ENCODE measurements around the gene LMTK2.

LMTK2 gene

DNA sequence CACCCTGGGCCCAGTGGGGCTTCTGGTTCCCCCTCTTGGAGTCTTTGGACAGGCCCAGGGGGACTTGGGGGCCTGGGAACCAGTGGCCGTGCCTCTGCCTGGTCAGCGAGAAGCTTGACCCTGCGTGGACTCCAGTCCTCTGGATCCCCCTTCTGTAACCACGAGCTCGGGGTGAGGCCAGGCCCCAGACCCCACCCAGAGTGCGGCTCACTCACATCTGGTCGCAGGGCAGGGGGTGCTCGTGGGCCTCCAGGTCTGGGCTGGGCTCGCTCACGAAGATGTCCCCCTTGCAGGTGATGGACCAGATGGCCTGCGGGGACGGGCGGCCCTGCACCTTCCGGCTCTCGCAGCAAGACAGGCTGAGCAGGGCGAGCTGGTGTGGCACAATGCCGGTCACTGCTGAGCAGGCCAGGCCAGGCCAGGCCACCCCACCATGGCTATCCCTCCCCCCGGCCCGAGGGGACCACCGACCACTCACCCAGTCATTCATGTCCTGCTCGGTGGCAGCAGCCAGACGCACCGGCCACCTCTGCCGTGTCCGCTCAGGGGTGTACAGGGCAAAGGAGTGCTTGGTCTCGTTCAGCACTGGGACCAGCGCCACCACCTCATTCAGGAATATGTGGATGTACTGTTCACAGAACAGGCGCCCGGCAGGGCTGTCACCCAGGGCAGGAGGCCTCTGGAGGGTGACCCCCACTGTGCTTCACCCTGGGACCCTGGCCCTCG lies 124.2 kb downstream of the LMTK2 start:
- POLR2A ChIA-PET = no interaction called here
- Histone ChIP-seq H3K27ac (ENCODE audit: insufficient read depth in 1 of 2, low read depth in 1 of 2, low read length in 2 of 2, poor library complexity in 1 of 2, severe bottlenecking in 2 of 2) (no peak overlapping the region), H3K4me3 (ENCODE audit: control insufficient read depth in 1 of 7, extremely low read depth in 1 of 7, insufficient read depth in 4 of 7, low read depth in 2 of 7, low read length in 6 of 7) (no peak overlapping the region), H3K9me3 (ENCODE audit: control extremely low read depth in 1 of 5, control insufficient read depth in 4 of 5, insufficient read depth in 2 of 5, low read depth in 1 of 5, low read length in 4 of 5) (no peaks in the 10 kb centered on the region), H3K4me1 (ENCODE audit: control extremely low read depth in 1 of 4, control insufficient read depth in 4 of 4, insufficient read depth in 4 of 4, low read length in 3 of 4) (no peaks in the 10 kb centered on the region), H3K36me3 (ENCODE audit: control insufficient read depth in 4 of 4, insufficient read depth in 4 of 4, low read length in 3 of 4) (peaks cover 0 to 21% (median 3%) of the 10 kb centered on the region in 4 experiments), H3K27me3 (replicated peaks in 2 of 5; ENCODE audit: control insufficient read depth in 4 of 5, insufficient read depth in 5 of 5, low read length in 4 of 5) (no peaks in the 10 kb centered on the region)
- 96% methylated on average over 28 of the region's 30 CpGs for WGBS (ENCODE audit: insufficient coverage)
- CTCF ChIA-PET = no interaction called here
- no peak for DNase-seq

GRCh38 chr7:98231493-98232262 lies 125.0 kb downstream of the LMTK2 start:
- no peak for DNase-seq
- no peaks in the 10 kb centered on the region for H3K9me3 ChIP-seq (ENCODE audit: control extremely low read depth in 1 of 5, control insufficient read depth in 4 of 5, insufficient read depth in 2 of 5, low read depth in 1 of 5, low read length in 4 of 5)
- no peaks in the 10 kb centered on the region for H3K27me3 ChIP-seq (replicated peaks in 2 of 5; ENCODE audit: control insufficient read depth in 4 of 5, insufficient read depth in 5 of 5, low read length in 4 of 5)
- peaks cover 0 to 17% (median 3%) of the 10 kb centered on the region in 4 experiments for H3K36me3 ChIP-seq (ENCODE audit: control insufficient read depth in 4 of 4, insufficient read depth in 4 of 4, low read length in 3 of 4)
- H3K4me3 ChIP-seq (ENCODE audit: control insufficient read depth in 1 of 7, extremely low read depth in 1 of 7, insufficient read depth in 4 of 7, low read depth in 2 of 7, low read length in 6 of 7) = no peak overlapping the region
- 97% methylated on average over 17 of the region's 25 CpGs for WGBS (ENCODE audit: insufficient coverage)
- H3K27ac ChIP-seq (ENCODE audit: insufficient read depth in 1 of 2, low read depth in 1 of 2, low read length in 2 of 2, poor library complexity in 1 of 2, severe bottlenecking in 2 of 2) = no peak overlapping the region
- H3K4me1 ChIP-seq (ENCODE audit: control extremely low read depth in 1 of 4, control insufficient read depth in 4 of 4, insufficient read depth in 4 of 4, low read length in 3 of 4) = no peaks in the 10 kb centered on the region
- ChIA-PET POLR2A (no interaction called here), CTCF (no interaction called here)

DNA sequence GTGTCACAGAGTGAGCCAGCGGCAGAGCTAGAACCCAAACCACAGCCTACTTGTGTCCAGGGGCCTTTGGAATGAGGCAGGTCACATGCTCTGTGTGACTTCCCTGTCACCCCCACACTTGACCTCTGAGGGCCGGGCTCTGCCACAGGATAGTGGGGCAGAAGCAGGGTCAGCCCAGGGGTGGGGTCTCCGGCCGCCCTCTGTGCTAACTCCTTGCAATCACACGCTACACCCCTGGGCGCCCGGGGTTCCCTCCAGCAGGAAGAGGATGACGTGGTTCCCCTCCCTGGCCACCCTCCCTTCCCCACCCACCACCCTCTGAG lies 125.6 kb downstream of the LMTK2 start:
- POLR2A ChIA-PET = no interaction called here

GRCh38 chr7:98232799-98233198 lies 126.1 kb downstream of the LMTK2 start:
- peaks cover 0 to 17% (median 3%) of the 10 kb centered on the region in 4 experiments for H3K36me3 ChIP-seq (ENCODE audit: control insufficient read depth in 4 of 4, insufficient read depth in 4 of 4, low read length in 3 of 4)

More for the DNA sequence above, 125.6 kb downstream of the LMTK2 start:
- 100% methylated on average over 4 of the region's 8 CpGs for WGBS (ENCODE audit: insufficient coverage)
- CTCF ChIA-PET = no interaction called here
- no peak for DNase-seq
- Histone ChIP-seq H3K27me3 (replicated peaks in 2 of 5; ENCODE audit: control insufficient read depth in 4 of 5, insufficient read depth in 5 of 5, low read length in 4 of 5) (no peaks in the 10 kb centered on the region), H3K27ac (ENCODE audit: insufficient read depth in 1 of 2, low read depth in 1 of 2, low read length in 2 of 2, poor library complexity in 1 of 2, severe bottlenecking in 2 of 2) (no peak overlapping the region), H3K9me3 (ENCODE audit: control extremely low read depth in 1 of 5, control insufficient read depth in 4 of 5, insufficient read depth in 2 of 5, low read depth in 1 of 5, low read length in 4 of 5) (no peaks in the 10 kb centered on the region), H3K4me3 (ENCODE audit: control insufficient read depth in 1 of 7, extremely low read depth in 1 of 7, insufficient read depth in 4 of 7, low read depth in 2 of 7, low read length in 6 of 7) (no peak overlapping the region), H3K36me3 (ENCODE audit: control insufficient read depth in 4 of 4, insufficient read depth in 4 of 4, low read length in 3 of 4) (peaks cover 0 to 19% (median 3%) of the 10 kb centered on the region in 4 experiments), H3K4me1 (ENCODE audit: control extremely low read depth in 1 of 4, control insufficient read depth in 4 of 4, insufficient read depth in 4 of 4, low read length in 3 of 4) (no peaks in the 10 kb centered on the region)

GRCh38 chr7:98233219-98234070 lies 126.8 kb downstream of the LMTK2 start:
- 94% methylated on average over 21 of the region's 32 CpGs for WGBS (ENCODE audit: insufficient coverage)
- Histone ChIP-seq H3K4me1 (ENCODE audit: control extremely low read depth in 1 of 4, control insufficient read depth in 4 of 4, insufficient read depth in 4 of 4, low read length in 3 of 4) (no peaks in the 10 kb centered on the region), H3K27me3 (replicated peaks in 2 of 5; ENCODE audit: control insufficient read depth in 4 of 5, insufficient read depth in 5 of 5, low read length in 4 of 5) (no peaks in the 10 kb centered on the region), H3K27ac (ENCODE audit: insufficient read depth in 1 of 2, low read depth in 1 of 2, low read length in 2 of 2, poor library complexity in 1 of 2, severe bottlenecking in 2 of 2) (no peak overlapping the region), H3K4me3 (ENCODE audit: control insufficient read depth in 1 of 7, extremely low read depth in 1 of 7, insufficient read depth in 4 of 7, low read depth in 2 of 7, low read length in 6 of 7) (no peak overlapping the region), H3K9me3 (ENCODE audit: control extremely low read depth in 1 of 5, control insufficient read depth in 4 of 5, insufficient read depth in 2 of 5, low read depth in 1 of 5, low read length in 4 of 5) (no peaks in the 10 kb centered on the region), H3K36me3 (ENCODE audit: control insufficient read depth in 4 of 4, insufficient read depth in 4 of 4, low read length in 3 of 4) (peaks cover 0 to 23% (median 5%) of the 10 kb centered on the region in 4 experiments)
- no peak for DNase-seq
- ChIA-PET CTCF (no interaction called here), POLR2A (no interaction called here)

More at GRCh38 chr7:98232799-98233198, 126.1 kb downstream of the LMTK2 start:
- Histone ChIP-seq H3K27ac (ENCODE audit: insufficient read depth in 1 of 2, low read depth in 1 of 2, low read length in 2 of 2, poor library complexity in 1 of 2, severe bottlenecking in 2 of 2) (no peak overlapping the region), H3K9me3 (ENCODE audit: control extremely low read depth in 1 of 5, control insufficient read depth in 4 of 5, insufficient read depth in 2 of 5, low read depth in 1 of 5, low read length in 4 of 5) (no peaks in the 10 kb centered on the region), H3K27me3 (replicated peaks in 2 of 5; ENCODE audit: control insufficient read depth in 4 of 5, insufficient read depth in 5 of 5, low read length in 4 of 5) (no peaks in the 10 kb centered on the region), H3K4me1 (ENCODE audit: control extremely low read depth in 1 of 4, control insufficient read depth in 4 of 4, insufficient read depth in 4 of 4, low read length in 3 of 4) (no peaks in the 10 kb centered on the region), H3K4me3 (ENCODE audit: control insufficient read depth in 1 of 7, extremely low read depth in 1 of 7, insufficient read depth in 4 of 7, low read depth in 2 of 7, low read length in 6 of 7) (no peak overlapping the region)
- POLR2A ChIA-PET = no interaction called here
- WGBS (ENCODE audit: insufficient coverage) = 94% methylated on average over 10 of the region's 16 CpGs
- CTCF ChIA-PET = no interaction called here
- DNase-seq = no peak

- Histone ChIP-seq H3K4me1 (ENCODE audit: control extremely low read depth in 1 of 4, control insufficient read depth in 4 of 4, insufficient read depth in 4 of 4, low read length in 3 of 4) (no peaks in the 10 kb centered on the region), H3K27me3 (replicated peaks in 2 of 5; ENCODE audit: control insufficient read depth in 4 of 5, insufficient read depth in 5 of 5, low read length in 4 of 5) (no peaks in the 10 kb centered on the region), H3K27ac (ENCODE audit: insufficient read depth in 1 of 2, low read depth in 1 of 2, low read length in 2 of 2, poor library complexity in 1 of 2, severe bottlenecking in 2 of 2) (no peak overlapping the region), H3K9me3 (ENCODE audit: control extremely low read depth in 1 of 5, control insufficient read depth in 4 of 5, insufficient read depth in 2 of 5, low read depth in 1 of 5, low read length in 4 of 5) (no peaks in the 10 kb centered on the region), H3K4me3 (ENCODE audit: control insufficient read depth in 1 of 7, extremely low read depth in 1 of 7, insufficient read depth in 4 of 7, low read depth in 2 of 7, low read length in 6 of 7) (no peak overlapping the region), H3K36me3 (ENCODE audit: control insufficient read depth in 4 of 4, insufficient read depth in 4 of 4, low read length in 3 of 4) (peaks cover 0 to 27% (median 6%) of the 10 kb centered on the region in 4 experiments)
- 98% methylated on average over 6 of the region's 10 CpGs for WGBS (ENCODE audit: insufficient coverage)
- no peak for DNase-seq
- POLR2A ChIA-PET = no interaction called here
- CTCF ChIA-PET = interaction anchor here (0.6 to 0.7 kb wide), 2 partner anchors 16 to 168 kb away, joined by 3 to 4 read pairs; no protein-coding TSS in a partner anchor
These were observed 127.9 kb downstream of the LMTK2 start for GRCh38 chr7:98234429-98235147.
